ENCODE data around the gene KHDC4. TPM values are rescaled to one million over a fixed set of nuclear protein-coding genes. Genes with fewer than 3 reads are reported as not detected.

KHDC4 gene
- 10 to 100 TPM; 93.3 to 98.7 TPM for total RNA-seq

GRCh38 chr1:155934097-155934935 lies at the start of gene KHDC4:
Gene KHDC4, minus strand, starts transcription at chr1:155934413. Its CDS starts 40 bp downstream, at chr1:155934373.
- Mint-ChIP-seq H3K9me3 (no peaks in the 10 kb centered on the region), H3K4me3 (no peak within 1 kb of the TSS), H3K4me1 (ENCODE audit: low read depth) (peaks cover 58% of the 10 kb centered on the region), H3K27ac (no peak within 1 kb of the TSS), H3K27me3 (ENCODE audit: low read depth) (no peaks in the 10 kb centered on the region), H3K36me3 (ENCODE audit: insufficient read depth in 2 of 2) (peaks cover 2 to 20% of the 10 kb centered on the region in 2 donors)
- DNase-seq (peak; percentile 94 to 96), ATAC-seq (replicated peaks in 1 of 2) (peak; percentile 95 to 96)

GRCh38 chr1:155983191-155984024 lies 49.2 kb upstream of the KHDC4 start:
- ATAC-seq (replicated peaks in 1 of 2) (peak in 1 of 2 donors; percentile 27), DNase-seq (no peak)
- peaks cover 1 to 12% of the 10 kb centered on the region in 2 donors for H3K36me3 Mint-ChIP-seq (ENCODE audit: insufficient read depth in 2 of 2)
- H3K9me3 Mint-ChIP-seq, result no peaks in the 10 kb centered on the region
- H3K27ac Mint-ChIP-seq, result peak overlapping the region; percentile 40
- H3K4me1 Mint-ChIP-seq (ENCODE audit: low read depth), result peaks cover 43% of the 10 kb centered on the region
- H3K4me3 Mint-ChIP-seq, result no peak overlapping the region
- no peaks in the 10 kb centered on the region for H3K27me3 Mint-ChIP-seq (ENCODE audit: low read depth)

DNA sequence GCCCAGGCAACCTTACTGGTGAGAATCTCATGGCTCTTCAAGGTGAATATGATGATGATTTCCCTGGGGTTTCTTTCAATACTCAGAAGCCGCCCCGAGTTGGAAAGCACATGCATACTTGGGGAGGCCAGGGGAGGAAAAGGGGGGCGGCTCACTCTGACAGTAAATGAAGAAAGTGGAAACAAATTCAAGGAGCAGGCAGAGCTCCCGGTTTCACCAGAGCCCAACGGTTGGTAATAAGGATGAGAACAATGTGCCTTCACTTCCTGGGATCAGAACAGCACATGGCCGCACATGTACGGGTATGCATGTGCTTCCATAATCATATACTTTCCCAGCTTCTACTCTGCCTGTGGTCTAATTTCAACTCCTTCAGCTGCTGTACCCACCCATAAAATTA lies 47.9 kb upstream of the KHDC4 start:
- Mint-ChIP-seq H3K4me3 (peak overlapping the region; percentile 42 to 54), H3K27me3 (ENCODE audit: low read depth) (no peaks in the 10 kb centered on the region), H3K36me3 (ENCODE audit: insufficient read depth in 2 of 2) (peaks cover 7 to 17% of the 10 kb centered on the region in 2 donors), H3K4me1 (ENCODE audit: low read depth) (peaks cover 44% of the 10 kb centered on the region), H3K9me3 (no peaks in the 10 kb centered on the region), H3K27ac (peak overlapping the region; percentile 98)
- DNase-seq, result no peak
- no peak for ATAC-seq (replicated peaks in 1 of 2)

DNA sequence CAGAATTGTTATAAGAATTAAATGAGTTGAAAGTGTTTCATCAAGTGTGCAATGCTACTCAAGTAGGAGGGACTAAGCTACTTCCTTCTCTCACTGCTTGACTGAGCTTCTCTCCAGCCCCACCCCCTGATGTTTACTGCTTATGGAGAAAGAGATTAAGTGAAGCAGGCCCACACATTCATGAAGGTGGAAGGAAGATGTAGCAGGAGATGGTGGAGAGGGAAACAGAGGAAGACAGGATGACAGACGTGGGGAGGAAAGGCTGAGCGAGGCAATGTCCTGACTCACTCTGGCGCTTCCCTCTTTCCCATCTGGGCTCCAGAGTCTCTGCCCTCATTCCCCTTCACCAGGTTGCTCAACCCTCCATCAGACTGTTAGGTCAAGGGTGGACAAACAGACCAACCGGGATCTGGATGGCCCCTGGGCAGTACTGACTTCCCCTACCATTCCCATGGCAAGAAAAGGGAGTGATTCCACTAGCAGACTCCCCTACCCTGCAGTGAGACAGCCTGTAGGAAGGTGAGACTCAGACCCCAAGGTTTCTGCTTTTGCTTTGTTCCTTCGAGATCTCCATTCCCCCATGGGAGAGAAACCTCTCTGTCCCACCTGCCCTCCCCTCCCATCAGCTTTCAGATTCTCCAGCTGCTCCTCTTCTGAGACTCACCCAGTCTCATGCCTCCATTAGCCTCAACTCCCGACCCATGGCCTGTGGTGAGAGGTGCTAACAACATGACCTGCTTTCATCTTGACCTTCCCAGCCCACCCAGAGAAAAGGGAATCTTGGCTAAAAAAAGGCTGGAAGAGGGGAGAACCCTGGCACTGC lies 47.3 kb upstream of the KHDC4 start:
- peaks cover 50% of the 10 kb centered on the region for H3K4me1 Mint-ChIP-seq (ENCODE audit: low read depth)
- ATAC-seq (replicated peaks in 1 of 2) (no peak), DNase-seq (peak in 1 of 2 donors; percentile 26)
- H3K4me3 Mint-ChIP-seq, result peak overlapping the region; percentile 87 to 91
- no peaks in the 10 kb centered on the region for H3K27me3 Mint-ChIP-seq (ENCODE audit: low read depth)
- H3K36me3 Mint-ChIP-seq (ENCODE audit: insufficient read depth in 2 of 2), result peaks cover 12 to 17% of the 10 kb centered on the region in 2 donors
- peak overlapping the region; percentile 98 for H3K27ac Mint-ChIP-seq
- no peaks in the 10 kb centered on the region for H3K9me3 Mint-ChIP-seq

- DNase-seq (no peak), ATAC-seq (replicated peaks in 1 of 2) (no peak)
- peaks cover 15 to 22% of the 10 kb centered on the region in 2 donors for H3K36me3 Mint-ChIP-seq (ENCODE audit: insufficient read depth in 2 of 2)
- peaks cover 66% of the 10 kb centered on the region for H3K4me1 Mint-ChIP-seq (ENCODE audit: low read depth)
- no peaks in the 10 kb centered on the region for H3K27me3 Mint-ChIP-seq (ENCODE audit: low read depth)
- H3K27ac Mint-ChIP-seq, result peak overlapping the region; percentile 98
- H3K9me3 Mint-ChIP-seq, result no peaks in the 10 kb centered on the region
- peak overlapping the region; percentile 87 to 91 for H3K4me3 Mint-ChIP-seq
Measured at GRCh38 chr1:155979597-155980343, 45.6 kb upstream of the KHDC4 start.

DNA sequence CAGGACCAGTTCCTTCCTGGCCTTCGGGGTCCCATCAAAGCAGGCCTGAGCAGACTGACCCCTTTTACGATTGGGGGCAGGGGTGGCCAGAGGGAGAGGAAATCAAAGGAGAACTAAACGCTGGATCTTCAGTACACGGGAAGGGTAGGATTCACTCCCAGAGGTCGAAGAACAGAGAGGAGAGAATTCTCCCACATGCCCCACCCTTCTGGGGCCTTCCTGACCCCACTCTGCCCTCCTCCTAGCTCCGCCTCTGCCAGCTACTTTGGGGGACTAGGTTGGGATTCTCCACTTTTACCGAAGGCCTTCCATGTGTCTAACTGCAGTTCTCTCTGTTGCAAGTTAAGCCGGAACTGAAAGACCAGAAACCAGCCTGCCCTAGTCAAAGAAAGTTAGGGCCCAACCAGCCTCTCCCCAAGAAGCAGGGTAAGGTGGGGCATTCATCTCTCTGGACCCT lies 44.8 kb upstream of the KHDC4 start:
- Mint-ChIP-seq H3K4me1 (ENCODE audit: low read depth) (peaks cover 74% of the 10 kb centered on the region), H3K36me3 (ENCODE audit: insufficient read depth in 2 of 2) (peaks cover 15 to 25% of the 10 kb centered on the region in 2 donors), H3K27me3 (ENCODE audit: low read depth) (no peaks in the 10 kb centered on the region), H3K9me3 (no peaks in the 10 kb centered on the region), H3K27ac (peak overlapping the region; percentile 98), H3K4me3 (peak overlapping the region; percentile 87 to 91)
- DNase-seq (peak in 1 of 2 donors; percentile 30), ATAC-seq (replicated peaks in 1 of 2) (peak in 1 of 2 donors; percentile 5)

- peak; percentile 81 to 83 for ATAC-seq (replicated peaks in 1 of 2)
- DNase-seq, result peak; percentile 85 to 89
- Mint-ChIP-seq H3K27ac (peak within 1 kb of the TSS; percentile 98), H3K9me3 (no peaks in the 10 kb centered on the region), H3K4me1 (ENCODE audit: low read depth) (peaks cover 77% of the 10 kb centered on the region), H3K36me3 (ENCODE audit: insufficient read depth in 2 of 2) (peaks cover 15 to 25% of the 10 kb centered on the region in 2 donors), H3K4me3 (peak within 1 kb of the TSS; percentile 87 to 91), H3K27me3 (ENCODE audit: low read depth) (no peaks in the 10 kb centered on the region)
Measured at GRCh38 chr1:155978325-155978972, 44.2 kb upstream of the KHDC4 start, which contains the start of gene ARHGEF2. Gene ARHGEF2, minus strand, starts transcription at chr1:155978547. Its CDS starts 120 bp downstream, at chr1:155978427.

DNA sequence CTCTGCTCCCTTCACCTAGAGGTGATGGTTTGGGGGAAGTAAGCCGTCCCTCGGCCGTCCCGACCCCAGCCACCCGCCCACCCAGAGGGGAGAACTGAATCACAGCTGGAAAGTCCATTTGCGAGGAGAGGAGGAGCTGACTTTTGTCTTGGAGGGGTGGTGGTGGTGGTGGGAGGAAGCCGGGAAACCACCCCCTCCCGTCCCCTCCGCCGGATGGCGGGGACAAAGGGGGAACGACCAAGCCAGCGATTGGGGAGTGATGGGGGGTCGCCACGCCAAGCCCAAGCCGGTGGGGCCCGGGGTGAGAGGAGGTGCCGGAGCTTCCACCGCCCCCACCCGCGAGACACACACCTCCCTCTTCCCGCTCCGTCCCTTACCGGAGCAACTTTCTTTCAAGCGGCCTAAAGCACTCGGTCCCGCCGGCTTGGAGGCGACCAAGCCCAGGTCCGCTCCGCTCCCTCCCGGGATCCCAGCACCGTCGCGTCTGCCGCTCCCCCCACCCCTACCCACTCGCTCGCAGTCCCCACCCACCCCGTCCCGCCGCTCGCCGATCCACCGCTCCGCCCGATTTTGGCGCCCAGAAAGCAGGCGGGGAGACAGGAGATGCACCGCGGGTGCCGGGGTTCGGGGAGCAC lies 43.6 kb upstream of the KHDC4 start:
- Mint-ChIP-seq H3K4me1 (ENCODE audit: low read depth) (peaks cover 77% of the 10 kb centered on the region), H3K27me3 (ENCODE audit: low read depth) (no peaks in the 10 kb centered on the region), H3K9me3 (no peaks in the 10 kb centered on the region), H3K4me3 (peak overlapping the region; percentile 87 to 91), H3K27ac (peak overlapping the region; percentile 98), H3K36me3 (ENCODE audit: insufficient read depth in 2 of 2) (peaks cover 15 to 27% of the 10 kb centered on the region in 2 donors)
- ATAC-seq (replicated peaks in 1 of 2) (peak; percentile 40 to 54), DNase-seq (peak; percentile 68 to 69)

DNA sequence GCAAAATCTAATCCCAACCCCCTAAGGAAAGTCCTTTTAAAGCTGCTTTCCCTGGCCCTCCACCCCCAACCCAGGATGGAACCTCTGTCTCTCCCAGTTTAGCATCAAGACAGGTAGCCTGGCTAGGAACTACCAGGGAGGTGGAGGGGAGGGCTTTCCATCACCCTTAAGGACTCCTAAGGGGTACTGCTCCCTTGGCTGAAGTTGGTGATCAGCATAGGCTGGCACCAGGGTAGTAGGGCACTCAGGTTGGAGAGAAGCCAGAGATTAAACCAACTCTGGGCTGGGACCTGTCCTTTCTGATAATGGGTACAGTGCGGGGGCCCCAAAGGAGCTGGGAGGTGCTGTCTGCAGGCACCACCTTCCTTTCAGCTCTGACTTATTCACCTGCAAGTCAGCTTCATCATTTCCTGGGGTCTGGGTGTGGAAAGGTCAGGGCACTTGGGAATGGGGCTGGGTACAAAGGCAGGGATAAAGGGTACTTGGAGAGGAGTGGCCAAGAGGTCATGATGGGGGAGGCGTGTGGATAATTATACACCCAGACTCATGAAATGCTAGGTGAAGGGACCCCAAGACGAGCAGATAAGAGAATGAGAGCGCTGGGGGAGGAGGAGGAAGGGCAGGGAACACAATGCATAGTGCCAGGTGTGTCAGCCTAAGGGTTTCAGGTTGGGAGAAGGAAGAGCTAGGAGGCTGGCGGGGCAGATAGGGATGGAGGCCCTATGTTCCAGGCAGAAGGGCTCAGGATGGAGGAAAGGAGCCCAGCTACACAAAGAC lies 42.9 kb upstream of the KHDC4 start:
- Mint-ChIP-seq H3K36me3 (ENCODE audit: insufficient read depth in 2 of 2) (peaks cover 15 to 31% of the 10 kb centered on the region in 2 donors), H3K4me1 (ENCODE audit: low read depth) (peaks cover 77% of the 10 kb centered on the region), H3K9me3 (no peaks in the 10 kb centered on the region), H3K27me3 (ENCODE audit: low read depth) (no peaks in the 10 kb centered on the region), H3K4me3 (peak overlapping the region; percentile 87 to 91), H3K27ac (peak overlapping the region; percentile 81)
- no peak for ATAC-seq (replicated peaks in 1 of 2)
- DNase-seq, result peak in 1 of 2 donors; percentile 34

- Mint-ChIP-seq H3K4me1 (ENCODE audit: low read depth) (peaks cover 77% of the 10 kb centered on the region), H3K27ac (peak overlapping the region; percentile 81), H3K9me3 (no peaks in the 10 kb centered on the region), H3K27me3 (ENCODE audit: low read depth) (no peaks in the 10 kb centered on the region), H3K4me3 (peak overlapping the region; percentile 87 to 91), H3K36me3 (ENCODE audit: insufficient read depth in 2 of 2) (peaks cover 15 to 28% of the 10 kb centered on the region in 2 donors)
- ATAC-seq (replicated peaks in 1 of 2) (no peak), DNase-seq (peak; percentile 52 to 55)
Measured at GRCh38 chr1:155976062-155976912, 42.1 kb upstream of the KHDC4 start.
